Measurements from ENCODE around the gene ECT2L. TPM values are rescaled to one million over a fixed set of nuclear protein-coding genes. Genes with fewer than 3 reads are reported as not detected.

ECT2L gene
- total and polyA plus RNA-seq, 8 donors: 0.03 to 0.05 (median 0.03) TPM; not detected in 5

GRCh38 chr6:138897031-138897430 lies 101.1 kb downstream of the ECT2L start:
- no peaks in the 10 kb centered on the region for H3K4me1 ChIP-seq
- TF ChIP-seq CTCF (IDR thresholded peaks at IDR 0.05): no peak
- no peak overlapping the region for H3K27ac ChIP-seq
- ATAC-seq: no peak
- no peak for FAIRE-seq
- H3K9me3 ChIP-seq: no peaks in the 10 kb centered on the region
- no peak overlapping the region for H3K4me3 ChIP-seq
- DNase-seq: no peak
- H3K36me3 ChIP-seq: no peaks in the 10 kb centered on the region
- intact Hi-C loops (cut with DNase I): no loop called here
- no peaks in the 10 kb centered on the region for H3K27me3 ChIP-seq

DNA sequence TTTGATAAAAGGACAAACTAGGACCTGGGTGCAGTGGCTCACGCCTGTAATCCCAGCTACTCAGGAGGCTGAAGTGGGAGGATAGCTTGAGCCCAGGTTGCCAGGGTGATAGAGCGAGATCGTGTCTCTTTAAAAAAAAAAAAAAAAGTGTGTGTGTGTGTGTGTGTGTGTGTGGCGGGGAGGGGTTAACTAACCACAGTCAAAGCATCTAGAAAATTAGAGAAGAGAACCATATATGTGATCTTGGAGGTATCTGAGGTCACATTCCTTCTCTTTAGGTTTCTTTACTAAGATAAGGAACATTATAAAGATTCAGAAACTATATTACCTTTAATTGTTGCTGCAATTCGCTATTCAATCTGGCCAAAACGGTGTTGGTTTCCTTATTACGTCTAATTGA lies 111.3 kb downstream of the ECT2L start:
- WGBS, 2 donors: 87 to 88% methylated on average over 7 of the region's 7 CpGs

GRCh38 chr6:138909511-138909910 lies 113.6 kb downstream of the ECT2L start:
- ATAC-seq (no peak), DNase-seq (no peak), FAIRE-seq (no peak)
- Histone ChIP-seq H3K36me3 (peaks cover 0 to 73% (median 7%) of the 10 kb centered on the region in 3 donors), H3K27ac (no peak overlapping the region), H3K4me1 (no peaks in the 10 kb centered on the region), H3K27me3 (no peaks in the 10 kb centered on the region), H3K4me3 (no peak overlapping the region), H3K9me3 (no peaks in the 10 kb centered on the region)
- 81 to 82% methylated on average over 4 of the region's 4 CpGs for WGBS, 2 donors
- no peak for TF ChIP-seq CTCF (IDR thresholded peaks at IDR 0.05)
- intact Hi-C loops (cut with DNase I): no loop called here

More for the DNA sequence above, 111.3 kb downstream of the ECT2L start:
- ATAC-seq (no peak), FAIRE-seq (no peak), DNase-seq (no peak)
- Histone ChIP-seq H3K36me3 (peaks cover 0 to 52% (median 3%) of the 10 kb centered on the region in 3 donors), H3K27me3 (no peaks in the 10 kb centered on the region), H3K4me3 (no peak overlapping the region), H3K4me1 (no peaks in the 10 kb centered on the region), H3K9me3 (no peaks in the 10 kb centered on the region), H3K27ac (no peak overlapping the region)
- intact Hi-C loops (cut with DNase I): no loop called here
- no peak for TF ChIP-seq CTCF (IDR thresholded peaks at IDR 0.05)

DNA sequence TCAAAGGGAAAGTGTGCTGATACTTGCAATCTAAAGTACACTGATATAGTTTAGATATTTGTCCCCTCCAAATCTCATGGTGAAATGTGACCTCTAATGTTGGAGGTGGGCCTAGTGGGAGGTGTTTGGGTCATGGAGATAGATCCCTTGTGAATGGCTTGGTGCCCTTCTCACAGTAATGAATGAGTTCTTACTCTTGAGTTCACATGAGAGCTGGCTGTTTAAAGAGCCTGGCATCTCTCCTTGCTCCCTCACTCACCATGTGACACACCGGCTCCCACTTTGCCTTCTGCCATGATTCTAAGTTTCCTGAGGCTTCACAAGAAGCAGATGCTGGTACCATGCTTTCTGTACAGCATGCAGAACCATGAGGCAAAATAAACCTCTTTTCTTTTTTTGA lies 114.1 kb downstream of the ECT2L start:
- FAIRE-seq (no peak), ATAC-seq (no peak), DNase-seq (no peak)
- H3K4me1 ChIP-seq: no peaks in the 10 kb centered on the region
- no peak for TF ChIP-seq CTCF (IDR thresholded peaks at IDR 0.05)
- no peaks in the 10 kb centered on the region for H3K27me3 ChIP-seq
- H3K27ac ChIP-seq: no peak overlapping the region
- WGBS, 2 donors: 95 to 98% methylated on average over 1 of the region's 1 CpG
- H3K9me3 ChIP-seq: no peaks in the 10 kb centered on the region
- H3K4me3 ChIP-seq: no peak overlapping the region
- H3K36me3 ChIP-seq: peaks cover 0 to 70% (median 7%) of the 10 kb centered on the region in 3 donors
- intact Hi-C loops (cut with DNase I): no loop called here

DNA sequence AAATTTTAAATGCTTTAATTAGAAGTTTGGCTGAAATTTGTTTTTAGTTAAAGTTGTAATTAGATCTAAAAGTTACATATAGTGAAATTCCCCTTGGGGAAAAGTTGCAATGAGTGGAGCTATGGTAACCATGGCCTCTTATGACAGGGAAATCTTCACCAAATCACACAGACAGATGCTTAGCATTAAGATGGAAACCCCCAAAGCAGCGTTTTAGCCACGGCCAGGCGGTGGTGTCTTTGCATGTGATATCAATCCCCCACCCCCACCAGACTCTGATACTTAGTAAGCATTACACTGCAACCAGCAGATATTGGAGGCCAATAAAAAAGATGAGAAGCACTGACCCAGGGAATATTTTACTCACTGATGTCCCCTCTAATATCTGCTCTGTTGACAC lies 116.4 kb downstream of the ECT2L start:
- H3K36me3 ChIP-seq: peaks cover 0 to 61% (median 7%) of the 10 kb centered on the region in 3 donors

More for the DNA sequence above, 116.4 kb downstream of the ECT2L start:
- no peak for ATAC-seq
- H3K4me1 ChIP-seq: no peaks in the 10 kb centered on the region
- intact Hi-C loops (cut with DNase I): no loop called here
- no peak for DNase-seq
- FAIRE-seq: no peak
- no peaks in the 10 kb centered on the region for H3K27me3 ChIP-seq
- no peaks in the 10 kb centered on the region for H3K9me3 ChIP-seq
- TF ChIP-seq CTCF (IDR thresholded peaks at IDR 0.05): no peak
- H3K4me3 ChIP-seq: no peak overlapping the region
- WGBS, 2 donors: 87% methylated on average over 3 of the region's 3 CpGs
- H3K27ac ChIP-seq: no peak overlapping the region

All from pancreas (tissue), 10 donors.